Dedifferentiated amniotic fluid mesenchymal stem cell (primary cell): ENCODE results near the gene USP14.

Source experiments
- DNase-seq: peaks from one replicate; pipeline ENCODE4 v3.0.0-alpha.2; 2016; ENCODE audit errors: extremely low spot score

USP14 gene

DNA sequence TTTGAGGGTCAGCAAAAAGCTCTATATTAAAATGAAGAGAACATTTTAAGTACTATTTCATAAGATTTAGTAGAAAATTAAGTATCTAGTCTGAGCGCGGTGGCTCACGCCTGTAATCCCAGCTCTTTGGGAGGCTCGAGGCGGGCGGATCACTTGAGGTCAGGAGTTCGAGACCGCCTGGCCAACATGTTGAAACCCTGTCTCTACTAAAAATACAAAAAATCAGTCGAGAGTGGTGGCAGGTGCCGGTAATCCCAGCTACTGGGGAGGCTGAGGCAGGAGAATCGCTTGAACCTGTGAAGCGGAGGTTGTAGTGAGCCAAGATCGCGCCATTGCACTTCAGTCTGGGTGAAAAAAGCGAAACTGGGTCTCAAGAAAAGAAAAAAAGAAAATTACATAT is 1.6 kb downstream of the USP14 start:
- DNase-seq, result no peak

DNA sequence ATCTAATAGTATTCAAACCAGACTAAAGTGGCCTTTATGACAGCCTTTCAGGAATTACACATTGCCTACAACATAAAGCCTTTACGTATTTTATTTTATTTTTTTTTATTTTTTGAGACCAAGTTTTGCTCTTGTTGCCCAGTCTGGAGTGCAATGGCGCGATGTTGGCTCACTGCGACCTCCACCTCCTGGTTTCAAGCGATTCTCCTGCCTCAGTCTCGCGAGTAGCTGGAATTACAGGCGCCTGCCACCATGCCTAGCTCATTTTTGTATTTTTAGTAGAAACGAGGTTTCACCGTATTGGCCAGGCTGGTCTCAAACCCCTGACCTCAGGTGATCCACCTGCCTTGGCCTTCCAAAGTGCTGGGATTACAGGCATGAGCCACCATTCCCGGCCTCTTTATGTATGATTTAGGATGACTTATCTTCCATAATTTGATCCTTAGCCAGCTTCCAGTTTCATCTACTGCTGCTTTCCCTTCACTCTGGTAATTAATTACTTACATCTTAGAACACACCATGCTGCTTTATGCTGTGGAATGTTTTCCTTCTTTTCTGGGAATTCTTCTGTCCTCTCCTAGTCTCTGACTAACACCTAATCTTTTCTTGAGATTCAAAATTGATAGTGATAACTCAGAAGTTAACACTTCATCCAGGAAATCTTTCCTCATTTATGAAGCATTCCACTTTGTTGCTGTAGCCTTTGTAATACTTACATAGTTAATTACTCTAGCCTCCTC is 2.6 kb downstream of the USP14 start:
- DNase-seq, result no peak

DNA sequence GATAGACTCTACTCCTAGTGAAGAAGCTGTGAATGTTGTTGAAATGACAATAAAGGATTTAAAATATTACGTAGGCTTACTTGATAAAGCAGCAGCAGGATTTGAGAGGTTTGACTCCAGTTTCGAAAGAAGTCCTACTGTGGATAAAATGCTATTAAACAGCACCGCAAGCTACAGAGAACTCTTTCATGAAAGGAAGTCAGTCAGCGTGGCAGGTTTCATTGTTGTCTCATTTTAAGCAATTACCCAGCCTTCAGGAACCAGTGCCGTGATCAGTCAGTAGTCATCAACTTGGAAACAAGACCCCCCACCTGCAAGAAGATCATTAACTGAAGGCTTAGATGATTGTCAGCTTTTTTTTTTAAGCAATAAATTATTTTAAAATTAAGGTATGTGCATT is 14.0 kb downstream of the USP14 start:
- no peak for DNase-seq

DNA sequence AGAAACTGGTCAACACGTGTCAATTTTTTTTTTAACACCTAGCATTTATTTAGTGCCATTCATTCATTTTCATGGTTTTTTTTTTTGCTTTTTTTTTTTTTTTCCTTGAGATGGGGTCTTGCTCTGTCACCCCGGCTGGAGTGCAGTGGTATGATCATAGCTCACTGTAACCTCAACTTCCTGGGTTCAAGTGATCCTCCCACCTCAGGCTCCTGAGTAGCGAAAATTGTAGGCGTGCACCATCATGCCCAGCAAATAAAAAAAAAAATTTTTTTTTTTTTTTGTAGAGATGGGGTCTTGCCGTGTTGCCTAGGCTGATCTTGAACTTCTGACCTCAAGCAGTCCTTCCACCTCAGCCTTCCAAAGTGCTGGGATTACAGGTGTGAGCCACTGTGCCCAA is 21.1 kb downstream of the USP14 start:
- no peak for DNase-seq

DNA sequence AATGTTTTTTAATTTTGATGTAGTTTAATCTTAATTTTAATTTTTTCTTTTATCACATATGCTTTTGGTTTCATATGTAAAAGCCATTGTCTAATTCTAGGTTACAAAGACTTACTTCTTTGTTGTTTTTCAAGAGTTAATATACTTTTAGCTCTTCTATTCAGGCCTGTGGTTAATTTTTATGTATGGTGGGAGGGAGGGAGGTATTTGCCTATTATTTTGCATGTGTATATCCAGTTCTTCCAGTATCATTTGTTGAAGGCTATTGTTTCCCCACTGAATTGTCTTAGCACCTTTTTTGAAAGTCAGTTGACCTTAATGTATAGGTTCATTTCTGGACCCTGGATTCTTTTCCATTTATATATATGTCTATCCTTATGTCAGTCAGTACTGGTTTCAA is 23.4 kb downstream of the USP14 start:
- DNase-seq, result no peak

DNA sequence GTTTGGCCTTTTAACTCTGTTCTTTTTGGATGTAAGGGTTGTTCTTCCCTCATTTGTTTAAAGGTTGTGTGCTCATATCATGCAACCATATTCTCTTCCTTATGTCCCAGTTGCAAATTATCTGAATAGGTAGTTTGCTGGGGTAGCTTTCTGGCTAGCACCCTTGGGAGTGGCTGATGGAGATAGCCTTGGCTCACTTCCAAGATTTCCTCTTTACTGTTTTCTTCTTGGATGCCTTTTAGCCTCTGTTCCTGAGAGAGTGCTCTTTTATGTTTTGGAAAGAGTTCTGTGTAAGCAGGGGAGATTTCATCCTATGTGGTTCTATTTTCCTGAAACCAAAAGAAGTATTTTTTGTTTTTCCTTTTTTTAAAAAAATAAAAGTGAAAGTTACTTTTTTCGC is 25.4 kb downstream of the USP14 start:
- no peak for DNase-seq

DNA sequence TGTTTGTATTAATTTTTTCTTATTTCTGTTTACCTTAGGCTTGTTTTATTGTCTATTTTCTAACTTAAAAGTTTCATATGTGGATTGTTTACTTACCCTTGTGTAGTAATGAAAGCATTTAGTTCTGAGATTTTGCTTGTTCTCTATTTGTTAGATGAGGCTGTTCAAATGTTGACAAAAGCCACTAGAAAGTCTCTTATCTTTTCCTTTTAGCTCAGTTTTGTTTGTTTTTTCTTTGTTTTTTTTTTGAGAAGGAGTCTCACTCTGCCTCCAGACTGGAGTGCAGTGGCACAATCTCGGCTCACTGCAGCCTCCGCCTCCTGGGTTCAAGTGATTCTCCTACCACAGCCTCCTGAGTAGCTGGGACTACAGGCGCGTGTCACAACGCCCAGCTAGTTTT is 30.9 kb downstream of the USP14 start:
- DNase-seq, result no peak

DNA sequence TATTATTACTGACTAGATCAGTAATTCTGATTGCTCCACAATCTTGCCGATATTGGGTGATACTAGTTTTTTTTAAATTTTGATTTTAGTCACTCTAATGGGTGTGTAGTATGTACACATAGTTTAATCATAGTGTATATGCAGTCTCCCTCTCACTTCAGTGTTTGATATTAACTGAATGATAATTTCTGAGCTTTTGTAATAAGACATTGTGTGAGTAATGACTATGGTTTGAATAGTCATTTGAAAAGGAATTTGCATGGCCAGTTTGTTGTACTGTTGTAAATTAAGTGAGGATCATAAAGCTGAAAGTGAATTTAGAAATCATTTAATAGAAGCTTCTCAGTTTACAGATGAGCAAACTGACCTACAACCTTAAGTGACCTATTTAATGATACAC is 33.4 kb downstream of the USP14 start:
- DNase-seq, result no peak

DNA sequence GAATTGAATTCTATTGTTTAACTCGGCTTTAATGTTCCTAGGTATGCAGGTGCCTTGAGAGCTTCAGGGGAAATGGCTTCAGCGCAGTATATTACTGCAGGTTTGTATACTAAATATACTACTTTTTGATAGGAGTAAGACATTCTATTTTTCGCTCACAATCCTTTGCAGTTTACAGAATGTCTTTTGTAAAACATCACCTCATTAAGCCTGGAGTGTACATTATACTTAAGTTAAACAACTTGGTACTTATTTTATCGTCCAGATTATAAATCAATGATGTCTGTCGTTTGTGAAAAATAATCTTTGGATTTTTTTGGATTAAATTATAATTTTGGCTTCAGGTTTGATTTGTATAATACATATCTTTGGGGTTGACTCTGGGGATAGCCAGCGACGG is 34.4 kb downstream of the USP14 start:
- no peak for DNase-seq

DNA sequence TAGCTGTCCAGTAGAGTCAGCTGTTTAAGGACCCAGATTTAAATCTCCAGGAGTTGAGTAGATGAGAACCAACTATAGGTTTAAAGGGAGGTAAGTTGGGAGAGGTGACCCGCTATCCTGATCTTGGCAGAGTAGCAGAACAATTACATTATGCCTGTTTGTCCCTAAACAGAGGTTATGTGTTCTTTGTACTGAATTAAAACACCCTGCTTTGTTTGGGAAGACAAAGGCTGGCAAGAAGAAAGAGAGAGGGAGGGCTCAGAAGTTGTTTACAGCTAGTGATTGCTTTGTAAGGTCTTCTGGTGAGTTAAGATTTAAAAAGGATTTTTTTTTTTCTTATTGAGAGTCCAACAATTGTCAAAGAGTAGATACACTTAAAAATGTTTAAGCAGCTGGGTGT is 37.3 kb downstream of the USP14 start:
- DNase-seq, result no peak

DNA sequence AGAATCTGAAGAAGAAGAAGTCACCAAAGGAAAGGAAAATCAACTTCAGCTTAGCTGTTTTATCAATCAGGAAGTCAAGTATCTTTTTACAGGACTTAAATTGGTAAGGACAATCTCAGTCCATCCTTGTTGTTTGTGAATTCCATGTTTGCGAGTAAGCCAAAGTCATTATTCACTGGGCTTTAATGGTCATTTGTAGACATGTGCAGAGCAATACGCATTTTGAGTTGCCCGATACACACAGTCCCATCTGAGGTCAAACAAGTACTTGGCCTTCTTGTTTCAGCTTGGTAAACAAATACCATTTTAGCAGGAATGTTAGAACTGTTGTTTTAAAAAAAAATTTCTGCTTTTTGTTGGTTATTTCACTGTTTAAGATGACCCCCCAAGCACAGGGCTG is 40.9 kb downstream of the USP14 start:
- no peak for DNase-seq

DNA sequence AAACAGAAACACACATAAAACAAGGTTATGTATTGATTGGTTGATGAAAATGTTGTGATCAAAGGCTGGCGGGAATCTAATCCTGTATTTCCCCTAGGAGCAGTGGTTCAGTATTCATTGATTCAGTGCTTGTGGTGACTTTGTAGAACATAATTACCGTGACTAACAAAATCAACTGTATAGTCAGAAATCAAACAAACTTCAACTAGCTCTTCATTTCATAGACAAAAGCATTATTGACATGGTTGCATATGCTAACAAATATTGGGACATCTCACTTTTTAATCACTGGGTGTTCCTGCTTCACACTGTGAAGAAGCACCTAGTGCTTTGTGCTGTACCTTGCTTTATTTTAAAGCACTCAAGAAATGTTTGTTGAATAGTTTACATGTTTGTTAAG is 41.4 kb downstream of the USP14 start:
- no peak for DNase-seq

DNA sequence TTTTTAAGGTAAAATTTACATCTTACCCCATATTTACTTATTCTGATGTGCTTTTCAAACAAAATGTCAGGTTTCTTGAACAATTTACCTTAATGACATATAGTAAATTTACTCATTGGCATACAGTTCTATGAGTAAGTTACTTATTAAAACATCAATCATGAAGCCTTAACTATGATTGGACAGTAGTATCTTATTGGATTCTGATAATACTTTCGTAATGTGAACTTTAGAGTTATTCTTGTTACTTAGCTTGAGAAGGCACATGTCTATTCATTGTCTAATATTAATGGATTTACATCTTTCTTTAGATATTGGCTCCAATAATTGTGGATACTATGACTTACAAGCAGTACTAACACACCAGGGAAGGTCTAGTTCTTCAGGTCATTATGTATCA is 51.7 kb downstream of the USP14 start:
- DNase-seq, result no peak

DNA sequence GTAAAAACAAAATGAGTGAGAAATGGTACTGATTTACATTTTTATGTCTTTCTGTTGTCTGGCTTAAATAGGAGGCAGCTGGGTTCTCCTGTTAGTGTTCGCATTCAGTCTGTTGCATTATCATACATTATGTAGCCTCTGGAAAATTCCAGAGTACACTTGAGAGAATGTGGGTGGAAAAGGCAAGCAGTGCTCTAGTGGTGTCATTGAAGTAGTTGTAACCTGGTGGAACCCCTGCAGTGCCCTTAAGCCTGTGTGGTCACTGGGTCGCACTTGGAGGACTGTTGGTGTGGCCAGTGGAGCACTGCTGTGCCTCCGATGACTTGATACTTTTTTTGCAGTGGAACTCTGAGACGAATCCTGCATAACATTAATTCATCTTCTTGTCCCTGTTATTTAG is 52.4 kb downstream of the USP14 start:
- no peak for DNase-seq

DNA sequence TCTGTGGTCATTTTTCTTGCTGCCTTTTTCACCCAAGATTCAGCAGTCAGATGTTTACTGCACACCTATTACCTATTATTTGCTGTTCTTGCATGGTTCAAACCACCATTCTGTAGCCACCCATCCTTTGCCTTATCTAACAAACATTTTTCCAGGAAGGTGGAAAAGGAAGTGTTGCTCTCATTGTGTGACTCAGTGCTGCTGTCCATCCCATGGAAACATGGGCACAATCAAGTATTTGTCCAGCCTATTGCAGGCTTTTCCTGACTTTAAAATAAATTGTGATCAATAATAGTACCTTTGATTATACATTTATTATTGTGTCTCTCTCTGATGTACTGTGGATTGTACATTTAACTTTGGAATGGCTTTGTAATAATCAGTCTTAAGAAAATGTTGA is 53.2 kb downstream of the USP14 start:
- DNase-seq, result no peak

DNA sequence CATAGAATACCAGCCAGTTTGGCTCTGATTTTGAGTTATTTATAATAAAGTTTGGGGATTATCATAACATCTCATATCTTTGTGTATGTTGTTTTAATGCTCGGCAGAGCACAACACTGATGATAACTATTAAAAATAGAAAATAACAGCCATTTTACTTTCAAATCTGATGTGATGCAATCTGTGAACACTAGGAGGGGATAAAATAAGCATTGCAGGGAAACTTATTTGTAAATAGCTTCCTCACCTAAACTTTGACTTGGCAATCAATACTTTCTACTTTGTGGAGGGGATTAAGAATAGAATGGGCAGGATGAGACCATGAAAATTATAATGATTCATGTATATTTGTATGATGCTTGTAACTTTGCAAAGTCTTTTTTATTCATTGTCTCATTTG is 54.4 kb downstream of the USP14 start:
- DNase-seq, result no peak

DNA sequence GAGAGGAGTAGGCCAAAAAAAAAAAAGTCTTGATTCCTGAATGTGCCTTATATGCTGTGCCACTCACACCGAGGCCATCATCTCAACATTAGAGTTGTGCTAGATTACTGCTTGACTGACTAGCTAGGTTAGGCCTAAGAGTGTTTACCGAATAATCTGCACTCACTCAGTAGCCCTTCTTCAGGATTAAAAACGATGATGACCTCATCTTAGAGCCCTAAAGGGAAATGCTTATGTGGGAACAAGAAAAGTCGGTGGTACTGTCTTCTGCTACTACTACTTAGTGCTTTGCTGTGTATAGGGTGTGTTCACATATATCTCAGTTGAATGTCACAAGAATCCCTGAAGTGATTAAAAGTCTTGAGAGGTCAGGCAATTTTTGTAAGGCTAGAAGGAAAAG is 55.1 kb downstream of the USP14 start:
- no peak for DNase-seq

DNA sequence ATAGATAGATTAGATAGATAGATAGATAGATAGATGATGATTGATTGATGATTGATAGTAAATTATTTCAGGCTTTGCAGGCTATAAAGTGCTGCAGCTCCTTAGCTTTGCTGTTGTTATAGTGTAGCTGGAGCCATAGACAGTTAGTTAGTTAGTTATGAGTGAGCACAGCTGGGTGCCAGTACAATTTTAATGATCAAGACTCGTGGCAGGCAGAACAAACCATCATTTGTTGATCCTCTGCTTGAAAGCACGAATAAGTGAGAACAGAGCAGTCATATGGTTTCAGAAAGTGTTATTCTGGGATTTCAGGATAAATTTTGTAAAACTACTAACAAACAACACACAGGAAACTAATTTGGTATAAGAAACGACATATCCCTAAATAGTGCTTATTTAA is 55.6 kb downstream of the USP14 start:
- no peak for DNase-seq

DNA sequence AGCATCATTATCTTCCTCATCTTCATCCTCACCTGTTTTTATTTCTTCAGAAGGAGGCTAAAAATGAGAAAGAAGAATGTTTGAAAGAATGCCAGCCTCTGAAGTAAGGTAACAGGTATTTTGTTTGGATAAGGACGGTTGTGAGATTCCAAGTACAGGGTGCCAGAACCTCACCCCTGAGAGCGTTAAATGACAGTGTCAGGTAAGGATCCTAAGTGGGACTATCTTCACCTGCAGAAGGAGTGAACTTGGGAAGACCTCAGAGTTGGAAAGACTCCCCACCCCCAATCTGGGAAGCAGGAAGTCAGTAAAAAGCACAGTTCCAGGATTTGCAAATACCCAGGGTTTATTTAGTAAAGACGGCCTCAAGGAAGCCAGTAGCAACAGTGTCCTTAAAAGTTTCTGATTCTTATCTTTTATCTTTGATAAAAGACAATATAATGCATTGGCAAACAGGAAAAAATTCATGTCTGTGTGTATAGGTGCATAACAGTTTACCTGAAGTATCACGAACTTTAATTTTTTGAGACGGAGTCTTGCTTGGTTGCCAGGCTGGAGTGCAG is 57.2 kb downstream of the USP14 start:
- DNase-seq, result no peak

DNA sequence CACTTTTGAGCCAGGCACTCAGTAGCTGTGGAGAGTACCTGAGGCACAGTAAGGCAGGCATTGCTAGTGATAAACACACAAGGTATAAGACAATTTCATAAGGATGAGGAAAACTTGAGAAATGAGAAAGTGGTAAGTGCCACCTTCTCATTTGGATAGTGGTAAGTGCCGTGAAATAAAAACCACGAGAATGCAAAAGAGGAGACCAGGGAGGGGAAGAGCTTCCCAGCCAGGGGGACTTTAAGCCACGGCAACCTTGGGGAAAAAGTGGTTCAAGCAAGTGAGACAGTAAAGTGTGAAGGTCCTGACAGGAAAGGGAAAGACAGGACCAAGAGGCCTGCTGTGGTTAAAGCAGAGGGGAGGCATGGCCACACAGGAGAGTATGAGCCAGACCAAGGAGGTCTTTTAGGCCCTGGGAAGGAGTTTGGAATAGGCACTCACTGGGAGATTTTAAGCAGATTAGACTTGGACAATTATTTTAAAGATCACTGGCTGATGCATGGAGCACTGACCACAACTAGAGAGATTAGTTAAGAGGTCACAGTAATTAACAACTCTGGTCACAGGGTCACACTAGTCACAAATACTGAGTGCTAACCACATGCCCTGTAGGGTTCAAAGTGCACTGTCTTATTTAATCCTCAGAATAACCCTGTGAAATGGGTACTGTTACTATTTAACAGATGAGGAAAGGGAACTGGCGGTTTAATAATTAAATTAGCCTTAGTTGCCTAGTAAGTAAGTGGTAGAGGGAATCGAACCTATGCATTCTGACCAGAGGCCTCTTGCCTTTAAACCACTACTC is 59.4 kb downstream of the USP14 start:
- no peak for DNase-seq

DNA sequence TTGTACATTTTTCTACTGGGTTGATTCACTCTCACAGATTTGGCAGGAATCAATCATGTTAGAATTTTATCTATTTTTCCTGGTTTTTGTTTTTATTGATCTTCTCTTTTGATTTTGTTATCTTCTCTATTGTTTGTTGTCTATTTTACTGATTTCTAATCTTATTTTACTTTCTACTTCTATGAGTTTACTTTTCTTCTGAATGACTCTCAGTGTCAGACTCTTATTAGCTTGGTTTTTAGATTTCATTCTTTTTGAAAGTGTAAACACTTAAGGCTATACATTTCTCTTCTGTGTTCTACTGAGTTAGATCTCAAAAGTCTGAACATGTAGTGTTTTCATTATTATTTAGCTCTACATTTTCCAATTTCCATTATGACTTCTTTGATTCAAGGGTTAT is 62.4 kb downstream of the USP14 start:
- no peak for DNase-seq

DNA sequence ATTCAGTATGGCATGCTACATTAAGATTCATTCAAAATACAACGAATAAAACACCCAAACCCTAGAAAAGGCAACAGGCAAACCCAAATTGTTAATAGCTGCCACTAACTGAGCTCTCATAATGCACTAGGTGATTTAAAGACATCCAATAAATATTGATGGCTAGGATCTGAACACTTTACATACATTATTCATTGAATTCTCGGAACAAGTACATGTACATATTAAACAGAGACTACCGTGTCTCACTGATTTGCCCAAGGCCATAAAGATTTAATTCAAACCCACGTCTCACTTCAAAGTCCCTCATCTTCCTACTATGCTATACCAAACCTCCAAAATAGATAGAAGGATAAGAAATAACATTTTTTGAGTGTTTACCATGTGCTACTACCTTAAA is 67.4 kb downstream of the USP14 start:
- DNase-seq, result no peak

DNA sequence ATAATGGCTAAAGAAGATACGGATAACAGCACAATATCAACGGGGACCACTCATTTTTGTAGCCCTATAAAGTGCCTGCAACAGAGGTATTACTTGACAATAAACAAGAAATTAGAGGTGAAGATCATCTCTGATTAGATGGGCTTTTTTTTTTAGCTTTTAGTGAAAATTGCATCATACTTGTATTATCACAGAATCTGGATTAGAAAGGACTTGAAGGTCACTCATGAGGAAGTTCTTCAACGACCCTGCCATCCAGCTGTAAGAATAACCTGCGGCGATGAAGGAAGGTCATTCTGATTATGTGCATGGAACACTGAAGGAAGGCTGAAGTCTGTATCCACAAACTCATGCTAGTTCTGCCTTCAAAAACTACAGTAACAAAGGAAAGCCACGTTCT is 69.0 kb downstream of the USP14 start:
- DNase-seq, result no peak
